SHP77 treated with DMSO at 0.1 percent for 48 hours (cell line): ENCODE results near the gene PLEK.
"Not testable (repeated sequence)": the region's sequence is repeated elsewhere in the genome, so short reads cannot be mapped to it uniquely, and the experiment has no call there.

Experiments used
- DNase-seq: peaks from one replicate; lab custom pipeline; 2025; lab: John Stamatoyannopoulos, UW

The PLEK gene

DNA sequence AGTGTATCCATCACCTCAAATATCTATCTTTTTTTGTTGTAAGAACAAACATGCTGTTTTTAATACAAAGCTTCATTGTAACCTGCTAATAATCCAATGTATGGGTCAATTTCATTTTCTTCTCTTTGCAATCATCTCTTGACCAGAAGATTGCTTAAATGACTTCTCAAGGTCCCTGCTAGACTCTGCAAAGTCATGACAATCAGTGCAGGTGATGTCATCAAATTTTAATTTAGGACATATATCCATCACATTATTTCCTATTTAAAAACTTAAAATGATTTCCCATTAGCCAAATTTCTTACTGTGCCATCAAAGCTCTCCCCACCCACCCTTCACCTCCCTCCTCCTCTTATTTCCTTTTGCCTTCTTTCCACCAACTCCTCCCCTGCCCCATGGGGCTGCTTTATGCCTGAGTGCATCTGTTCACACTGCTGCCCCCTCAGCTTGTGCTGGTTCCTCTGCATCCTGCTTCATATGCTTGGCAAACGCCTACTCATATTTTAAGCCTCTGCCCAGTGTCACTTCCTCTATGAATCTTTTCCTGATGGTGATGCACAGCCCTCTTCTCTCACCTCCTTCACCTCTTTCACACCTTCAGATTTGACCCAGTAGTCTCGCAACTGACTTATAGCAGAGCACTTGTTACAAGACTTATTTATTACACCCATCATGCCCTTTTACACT lies 20.3 kb downstream of the PLEK start:
- DNase-seq, result no peak

DNA sequence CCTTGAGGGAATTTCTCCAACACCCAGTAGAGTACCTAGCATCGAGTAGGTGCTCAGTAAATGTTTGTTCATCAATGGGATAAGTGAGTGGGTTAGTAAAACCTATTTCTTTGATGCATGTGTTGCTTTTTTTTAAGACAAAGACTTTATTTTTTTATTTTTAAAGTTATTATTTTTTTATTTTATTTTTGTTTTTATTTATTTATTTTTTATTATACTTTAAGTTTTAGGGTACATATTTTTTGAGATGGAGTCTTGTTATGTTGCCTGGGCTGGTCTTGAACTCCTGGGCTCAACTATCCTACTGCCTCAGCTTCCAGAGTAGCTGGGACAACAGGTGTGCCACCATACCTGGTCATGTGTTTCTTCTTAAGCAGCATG lies 20.8 kb downstream of the PLEK start:
- no peak for DNase-seq

DNA sequence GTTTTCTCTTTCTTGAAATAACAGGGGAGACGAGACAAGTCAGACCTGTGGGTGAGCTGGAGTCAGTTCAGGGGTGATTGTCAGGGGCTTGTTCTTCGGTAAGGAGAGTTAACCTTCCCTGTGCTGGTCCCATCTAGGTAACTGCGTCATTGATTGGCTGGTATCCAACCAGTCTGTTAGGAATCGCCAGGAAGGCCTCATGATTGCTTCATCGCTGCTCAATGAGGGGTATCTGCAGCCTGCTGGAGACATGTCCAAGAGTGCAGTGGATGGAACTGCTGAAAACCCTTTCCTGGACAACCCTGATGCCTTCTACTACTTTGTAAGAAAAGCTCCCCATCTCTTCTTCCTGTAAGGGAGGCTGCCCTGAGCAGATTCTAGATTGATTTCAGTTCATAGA lies 21.3 kb downstream of the PLEK start:
- no peak for DNase-seq

DNA sequence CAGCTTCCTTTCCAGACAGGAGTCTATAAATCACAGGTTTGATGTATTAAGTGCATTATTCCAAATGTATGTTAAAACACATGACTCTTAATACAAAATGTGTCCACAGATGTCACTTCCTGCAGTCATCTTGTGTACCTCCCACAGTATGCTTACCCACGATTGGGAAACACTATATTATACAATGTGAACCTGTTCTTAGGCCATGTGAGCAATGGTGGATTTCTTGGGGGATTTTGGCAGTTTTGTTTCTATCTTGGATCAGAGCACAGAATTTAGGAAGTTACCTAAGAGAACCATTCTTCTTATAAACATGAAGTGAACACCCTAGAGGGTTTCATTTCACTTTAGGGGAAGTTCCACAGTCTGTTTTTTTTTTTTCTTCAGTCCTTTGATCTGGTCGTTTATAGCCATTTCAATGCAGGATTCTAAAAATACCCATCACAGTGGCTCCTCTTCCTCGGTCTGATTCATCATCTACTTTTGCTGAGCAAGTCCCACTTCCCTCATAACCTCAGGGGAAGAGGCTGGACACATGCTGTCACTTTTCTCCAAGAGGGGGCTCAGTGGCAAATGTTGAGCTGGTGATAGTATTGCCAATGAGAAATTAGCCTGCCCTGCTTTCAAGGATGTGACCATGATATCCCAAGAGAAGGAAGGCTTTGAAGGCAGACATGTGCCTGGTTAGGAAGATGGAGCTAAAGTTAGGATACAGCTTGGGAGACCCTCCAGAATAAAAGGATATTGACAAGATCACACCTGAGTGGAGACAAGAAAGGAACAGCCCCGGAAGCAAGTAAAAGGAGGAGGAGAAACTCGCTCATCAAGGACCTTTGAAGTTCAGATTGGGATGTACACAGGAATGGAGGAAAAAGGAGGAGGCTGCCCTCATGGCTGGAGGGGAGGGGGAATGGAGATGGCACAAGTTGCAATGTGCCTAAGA lies 22.6 kb downstream of the PLEK start:
- no peak for DNase-seq

DNA sequence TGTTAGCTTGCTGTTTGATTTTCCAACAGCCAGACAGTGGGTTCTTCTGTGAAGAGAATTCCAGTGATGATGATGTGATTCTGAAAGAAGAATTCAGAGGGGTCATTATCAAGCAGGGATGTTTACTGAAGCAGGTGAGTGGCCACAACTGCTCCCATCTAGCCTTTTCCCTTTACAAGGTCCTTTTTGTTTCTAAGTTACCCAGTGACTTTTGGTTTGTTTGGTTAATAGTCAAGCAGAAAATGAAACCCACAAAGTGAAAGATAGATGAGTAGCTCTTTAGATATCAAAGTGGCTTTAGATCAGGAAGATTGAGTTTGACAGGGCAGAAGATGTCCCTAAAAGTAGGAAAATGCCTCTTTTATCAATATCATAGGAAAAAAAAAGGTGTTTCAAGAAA lies 23.3 kb downstream of the PLEK start:
- no peak for DNase-seq

DNA sequence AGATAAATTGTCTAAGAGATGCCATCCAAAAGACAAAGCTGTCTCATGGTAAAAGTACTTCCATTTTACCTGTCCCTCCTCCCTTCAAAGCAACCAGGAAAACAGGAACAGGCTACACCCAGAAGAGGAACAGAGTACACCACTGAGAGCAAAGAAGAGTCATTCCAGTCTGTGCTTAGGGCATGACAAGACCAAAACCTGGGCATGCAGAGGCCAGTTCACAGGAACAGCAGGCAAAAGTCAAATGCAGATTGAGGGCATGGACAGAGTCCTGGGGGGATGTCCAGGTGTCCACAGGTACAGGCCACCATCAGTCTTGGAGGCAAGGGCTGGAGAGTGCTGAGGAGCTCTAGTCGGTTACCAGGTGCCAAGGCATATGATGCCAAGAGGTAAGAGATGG lies 23.7 kb downstream of the PLEK start:
- DNase-seq, result no peak

DNA sequence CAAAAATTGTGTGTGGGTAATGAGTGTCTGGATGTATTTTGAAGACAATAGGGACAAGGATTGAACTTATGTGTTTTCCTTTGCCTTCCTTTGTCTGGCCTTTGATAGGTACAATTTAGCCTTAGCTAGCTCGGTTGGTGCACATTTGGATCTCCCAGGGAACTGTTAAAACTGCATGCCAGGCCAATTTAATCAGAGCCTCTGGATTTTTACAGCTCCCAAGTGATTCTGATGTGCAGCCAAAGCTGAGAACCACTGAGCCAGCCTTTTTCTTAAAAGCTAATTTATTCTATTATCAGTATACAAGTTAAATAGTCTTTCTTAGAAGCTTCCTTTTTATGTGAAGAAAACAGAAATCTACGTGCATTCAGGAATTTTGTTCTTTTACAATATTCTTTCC lies 25.0 kb downstream of the PLEK start:
- DNase-seq, result no peak

DNA sequence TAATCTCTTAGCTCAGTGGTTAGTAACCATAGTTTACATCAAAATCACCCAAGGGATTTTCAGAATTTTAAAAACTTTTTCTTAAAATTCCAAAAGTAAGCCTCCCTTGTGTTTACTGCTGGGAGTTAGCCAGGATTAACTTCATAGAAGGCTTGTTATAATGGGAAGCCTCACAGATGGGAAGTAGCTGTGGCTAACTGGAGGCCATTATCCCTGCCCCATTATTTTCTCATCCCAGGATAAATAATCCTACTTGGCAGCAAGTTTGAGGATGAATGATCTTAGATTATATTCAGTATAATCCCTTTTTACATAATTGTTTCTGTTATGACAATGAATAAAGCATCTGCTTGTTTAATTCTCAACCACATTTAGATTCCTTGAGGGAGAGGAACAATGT lies 25.5 kb downstream of the PLEK start:
- DNase-seq, result no peak

DNA sequence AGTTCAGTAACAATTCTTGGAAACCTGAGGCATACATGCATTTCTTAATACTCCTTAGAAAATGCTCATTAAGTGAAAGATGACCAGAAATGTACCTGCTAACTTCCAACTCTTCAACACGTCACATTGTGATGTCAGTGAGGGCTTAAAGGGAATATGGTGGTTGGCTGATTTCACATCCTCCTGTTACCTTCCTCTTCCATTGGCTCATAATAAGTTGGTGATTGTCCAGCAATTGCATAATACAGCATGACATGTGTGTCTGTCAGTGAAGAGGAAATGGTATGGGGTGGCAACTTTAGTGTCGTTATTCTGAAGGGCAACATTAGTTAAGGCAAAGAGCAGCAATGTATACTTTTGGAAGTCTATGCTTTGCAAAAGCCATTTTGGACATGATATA lies 26.0 kb downstream of the PLEK start:
- no peak for DNase-seq

DNA sequence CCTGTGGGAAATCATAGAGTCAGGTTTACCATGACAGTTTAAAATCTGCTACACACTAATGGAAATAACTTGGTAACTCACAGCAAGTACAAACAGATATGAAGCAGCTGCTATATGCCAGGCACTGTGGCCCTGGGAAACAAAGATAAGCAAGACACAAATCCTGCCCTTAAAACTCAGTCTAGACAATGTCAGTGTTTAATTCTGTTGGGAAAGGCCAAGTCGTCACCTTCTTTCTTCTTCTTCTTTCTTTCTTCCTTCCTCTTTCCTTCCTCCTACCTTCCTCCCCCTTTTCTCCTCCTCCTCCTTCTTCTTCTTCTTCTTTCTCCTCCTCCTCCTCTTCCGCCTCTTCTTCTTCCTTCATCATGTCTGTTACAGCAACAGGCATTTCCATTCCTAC lies 26.8 kb downstream of the PLEK start:
- no peak for DNase-seq

DNA sequence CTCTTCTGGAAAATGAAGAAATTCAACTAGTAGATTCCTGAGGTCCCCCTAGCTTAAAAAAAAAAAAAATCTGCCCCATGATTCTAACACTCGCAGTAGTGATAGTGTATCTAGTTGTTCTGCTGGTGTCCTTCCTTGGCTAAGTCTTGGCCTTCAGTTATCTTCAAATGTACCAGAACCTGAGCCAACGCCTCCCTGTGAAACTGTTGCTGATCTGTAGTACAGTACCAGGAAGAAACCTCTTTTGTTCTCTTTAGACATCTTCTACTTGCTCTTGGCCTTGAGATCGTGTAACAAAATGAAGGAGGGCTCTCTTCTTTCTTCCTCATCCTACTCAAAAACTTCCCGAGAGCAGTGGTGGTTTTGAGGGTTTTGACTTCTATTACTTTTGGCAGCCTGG lies 31.0 kb downstream of the PLEK start:
- no peak for DNase-seq

DNA sequence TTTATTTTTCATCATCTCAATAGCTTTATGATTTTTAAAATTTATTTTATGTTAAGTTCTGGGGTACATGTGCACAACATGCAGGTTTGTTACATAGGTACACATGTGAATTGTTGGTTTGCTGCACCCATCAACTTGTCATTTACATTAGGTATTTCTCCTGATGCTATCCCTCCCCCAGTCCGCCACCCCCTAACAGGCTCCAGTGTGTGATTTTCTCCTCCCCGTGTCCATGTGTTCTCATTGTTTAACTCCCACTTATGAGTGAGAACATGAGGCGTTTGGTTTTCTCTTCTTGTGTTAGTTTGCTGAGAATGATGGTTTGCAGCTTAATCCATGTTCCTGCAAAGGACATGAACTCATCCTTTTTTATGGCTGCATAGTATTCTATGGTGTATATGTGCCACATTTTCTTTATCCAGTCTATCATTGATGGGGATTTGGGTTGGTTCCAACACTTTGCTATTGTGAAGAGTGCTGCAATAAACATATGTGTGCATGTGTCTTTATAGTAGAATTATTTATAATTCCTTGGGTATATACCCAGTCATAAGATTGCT lies 32.7 kb downstream of the PLEK start:
- not testable (repeated sequence) for DNase-seq

DNA sequence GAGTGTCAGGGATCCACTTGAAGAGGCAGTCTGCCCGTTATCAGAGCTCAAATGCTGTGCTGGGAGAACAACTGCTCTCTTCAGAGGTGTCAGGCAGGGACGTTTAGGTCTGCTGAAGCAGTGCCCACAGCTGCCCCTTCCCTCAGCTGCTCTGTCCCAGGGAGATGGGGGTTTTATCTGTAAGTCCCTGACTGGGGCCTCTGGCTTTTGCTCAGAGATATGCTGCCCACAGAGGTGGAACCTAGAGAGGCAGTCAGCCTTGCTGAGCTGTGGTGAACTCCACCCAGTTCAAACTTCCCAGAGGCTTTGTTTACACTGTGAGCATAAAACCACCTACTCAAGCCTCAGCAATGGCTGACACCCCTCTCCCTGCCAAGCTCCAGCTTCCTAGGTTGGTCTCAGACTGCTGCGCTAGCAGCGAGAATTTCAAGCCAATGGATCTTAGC lies 38.1 kb downstream of the PLEK start:
- no peak for DNase-seq

DNA sequence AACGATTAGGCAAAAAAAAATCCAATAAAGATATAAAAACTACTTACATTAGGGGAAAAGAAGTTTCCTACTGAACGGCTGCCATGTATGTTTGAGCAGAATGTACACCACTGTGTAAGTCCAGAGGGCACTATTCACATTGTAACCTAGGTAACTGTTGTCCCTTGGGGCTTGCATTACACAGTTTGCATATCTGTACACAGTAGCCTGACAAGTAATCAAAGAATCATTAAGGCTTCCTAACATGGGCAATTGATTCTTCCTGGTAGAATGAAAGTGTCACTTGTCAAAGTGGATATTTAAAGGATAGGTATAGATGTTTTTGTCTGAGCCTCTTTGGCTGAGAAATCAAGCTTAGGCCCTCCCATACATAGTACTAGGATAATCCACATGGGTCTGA lies 39.1 kb downstream of the PLEK start:
- DNase-seq, result no peak

DNA sequence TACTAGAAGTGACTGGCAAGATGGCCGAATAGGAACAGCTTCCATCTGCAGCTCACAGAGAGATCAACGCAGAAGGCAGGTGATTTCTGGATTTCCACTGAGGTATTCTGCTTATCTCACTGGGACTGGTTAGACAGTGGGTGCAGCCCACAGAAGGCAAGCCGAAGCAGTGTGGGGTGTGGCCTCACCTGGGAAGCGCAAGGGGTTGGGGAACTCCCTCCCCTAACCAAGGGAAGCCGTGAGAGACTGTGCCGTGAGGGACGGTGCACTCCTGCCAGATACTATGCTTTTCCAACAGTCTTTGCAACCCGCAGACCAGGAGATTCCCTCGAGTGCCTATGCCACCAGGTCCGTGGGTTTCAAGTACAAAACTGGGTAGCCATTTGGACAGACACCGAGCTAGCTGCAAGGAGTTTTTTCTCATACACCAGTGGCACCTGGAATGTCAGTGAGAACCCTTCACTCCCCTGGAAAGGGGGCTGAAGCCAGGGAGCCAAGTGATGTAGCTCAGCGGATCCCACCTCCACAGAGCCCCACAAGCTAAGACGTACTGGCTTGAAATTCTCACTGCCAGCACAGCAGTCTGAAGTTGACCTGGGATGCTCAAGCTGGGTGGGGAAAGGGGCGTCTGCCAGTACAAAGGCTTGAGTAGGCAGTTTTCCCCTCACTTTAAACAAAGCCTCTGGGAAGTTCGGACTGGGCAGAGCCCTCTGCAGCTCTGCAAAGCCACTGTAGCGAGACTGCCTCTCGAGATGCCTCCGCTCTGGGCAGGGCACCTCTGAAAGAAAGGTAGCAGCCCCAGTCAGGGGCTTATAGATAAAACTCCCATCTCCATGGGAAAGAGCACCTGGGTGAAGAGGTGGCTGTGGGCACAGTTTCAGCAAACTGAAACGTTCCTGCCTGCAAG lies 40.1 kb downstream of the PLEK start:
- no peak for DNase-seq

DNA sequence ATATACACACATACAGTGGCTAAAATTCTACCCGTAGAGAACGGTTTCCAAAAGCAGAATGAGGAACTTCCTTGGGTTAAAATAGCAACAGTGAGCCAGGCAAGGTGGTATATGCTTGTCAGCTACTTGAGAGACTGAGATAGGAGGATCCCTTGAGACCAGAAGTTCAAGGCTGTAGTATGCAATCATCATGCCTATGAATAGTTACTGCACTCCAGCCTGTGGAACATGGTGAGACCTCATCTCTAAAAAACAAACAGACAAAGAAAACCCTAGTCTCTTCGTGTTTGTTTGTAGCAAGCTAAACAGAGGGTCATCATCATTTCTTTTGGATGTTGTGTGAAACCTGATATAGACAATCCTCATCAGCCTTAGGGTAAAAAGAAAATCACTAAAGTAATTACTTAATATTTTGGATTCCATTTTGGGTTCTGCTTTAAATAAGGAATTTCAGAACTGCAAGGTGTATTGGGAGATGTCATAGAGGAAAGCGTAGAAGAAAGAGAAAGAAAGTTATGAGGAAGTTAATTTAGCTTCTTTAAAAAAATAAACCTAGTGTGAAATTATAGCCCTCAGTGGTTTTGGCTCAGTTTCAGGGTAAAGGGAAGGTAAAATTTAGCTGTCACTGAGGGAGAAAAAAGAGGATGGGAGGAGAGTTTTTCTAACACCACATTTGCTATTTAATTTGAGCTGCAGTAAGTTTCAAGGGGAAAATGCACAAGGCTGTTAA lies 46.5 kb downstream of the PLEK start:
- no peak for DNase-seq

DNA sequence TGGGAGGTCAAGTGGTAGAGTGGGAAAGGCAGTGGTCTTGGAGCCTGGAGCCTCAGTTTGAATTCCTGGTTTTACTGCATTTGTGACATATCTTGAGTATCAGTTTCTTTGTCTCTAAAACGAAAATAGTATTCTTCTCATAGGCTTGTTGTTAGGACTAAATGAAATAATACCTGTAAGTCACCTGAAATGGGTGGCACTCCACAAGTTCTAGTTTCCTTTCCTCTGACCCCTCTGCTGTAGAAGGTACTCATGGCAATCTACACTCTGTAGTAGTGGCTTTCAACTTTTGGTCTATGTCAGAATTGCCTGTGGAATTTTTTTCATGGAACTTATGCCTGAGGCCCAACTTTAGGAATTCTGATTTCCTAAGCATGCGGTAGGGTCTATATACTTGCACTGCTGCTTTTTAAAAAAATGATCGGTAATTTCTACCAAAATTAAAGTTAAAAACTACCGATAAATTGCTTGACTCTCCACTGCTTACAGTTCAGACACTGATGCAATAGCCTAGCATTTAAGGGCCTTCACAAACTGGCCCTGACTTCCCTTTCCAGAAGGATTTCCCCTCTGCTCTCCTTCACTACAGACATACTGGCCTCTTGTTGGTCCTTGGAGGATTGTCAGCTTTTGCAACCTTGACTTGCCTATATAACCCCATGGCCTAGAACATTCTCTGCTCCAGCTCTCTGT lies 47.2 kb downstream of the PLEK start:
- DNase-seq, result no peak

DNA sequence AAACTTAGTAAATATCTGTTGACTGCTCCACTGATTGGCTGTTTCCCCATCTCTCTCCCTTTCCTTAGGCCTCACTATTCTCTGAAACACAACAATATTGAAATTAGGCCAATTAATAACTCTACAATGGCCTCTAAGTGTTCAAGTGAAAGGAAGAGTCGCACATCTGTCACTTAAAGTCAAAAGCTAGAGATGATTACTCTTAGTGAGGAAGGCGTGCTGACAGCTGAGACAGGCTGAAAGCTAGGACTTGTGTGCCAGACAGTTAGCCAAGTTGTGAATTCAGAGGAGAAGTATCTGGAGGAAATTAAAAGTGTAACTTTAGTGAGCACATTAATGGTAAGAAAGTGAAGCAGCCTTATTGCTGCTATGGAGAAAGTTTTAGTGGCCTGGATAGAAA lies 48.4 kb downstream of the PLEK start:
- no peak for DNase-seq

DNA sequence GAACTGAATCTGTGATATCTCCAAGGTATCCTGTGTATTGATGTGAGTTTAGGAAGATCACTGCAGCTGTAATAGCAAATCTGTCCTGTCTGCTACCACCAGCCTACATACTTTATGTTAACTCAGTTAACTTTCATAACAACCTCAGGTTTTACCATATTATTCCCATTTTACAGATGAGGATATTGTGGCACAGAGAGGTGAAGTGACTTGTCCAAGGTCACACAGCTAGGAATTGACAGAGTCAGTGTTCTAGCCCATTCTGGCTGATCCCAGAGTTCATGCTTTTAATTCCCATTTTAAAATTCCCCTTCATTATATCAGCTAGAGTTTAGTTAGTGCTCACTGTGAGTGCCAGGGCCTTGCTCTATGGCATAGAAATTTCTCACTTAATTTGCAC lies 49.4 kb downstream of the PLEK start:
- DNase-seq, result no peak

DNA sequence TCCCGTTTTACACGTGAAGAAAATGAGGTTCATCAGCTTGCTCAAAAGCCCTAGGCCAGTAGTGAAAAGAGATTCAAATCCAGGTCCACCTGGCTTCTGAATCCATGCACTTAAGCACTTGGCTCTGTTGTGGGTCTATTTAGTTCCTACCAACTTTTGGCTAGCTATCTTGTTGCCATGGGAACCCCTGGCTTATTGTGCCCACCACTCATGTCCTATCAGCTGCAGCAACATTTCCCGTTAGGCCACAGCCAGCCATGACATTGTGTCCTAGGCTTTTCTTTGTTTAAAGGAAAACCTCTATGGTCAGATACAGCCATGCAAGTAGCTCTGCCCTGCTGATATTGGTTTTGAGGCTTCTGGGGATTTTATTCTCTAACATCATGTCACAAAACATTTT lies 49.8 kb downstream of the PLEK start:
- no peak for DNase-seq

DNA sequence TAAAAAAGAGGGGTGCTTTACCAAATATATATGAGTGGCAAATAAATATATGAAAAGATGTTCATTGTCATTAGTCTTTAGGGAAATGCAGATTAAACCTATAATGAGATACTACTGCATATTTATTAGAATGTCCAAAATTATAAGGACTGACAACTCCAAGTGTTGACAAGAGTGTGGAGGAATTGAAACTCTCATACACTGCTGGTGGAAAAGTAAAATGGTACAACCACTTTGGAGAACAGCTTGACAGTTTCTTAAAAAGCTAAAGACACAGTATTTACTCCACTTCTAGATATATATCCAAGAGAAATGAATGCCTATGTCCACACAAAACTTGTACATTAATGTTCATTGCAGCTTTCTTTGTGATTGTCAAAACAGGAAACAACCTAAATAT lies 50.4 kb downstream of the PLEK start:
- DNase-seq, result no peak
